ENCODE results near the gene KCNG4. TPM values are rescaled to one million over a fixed set of nuclear protein-coding genes. Genes with fewer than 3 reads are reported as not detected.

The KCNG4 gene
- total and polyA plus RNA-seq, 10 of the 15 experiments (the other 5 are each of a cell fraction or from before 2014, with no cell fraction given): not detected

DNA sequence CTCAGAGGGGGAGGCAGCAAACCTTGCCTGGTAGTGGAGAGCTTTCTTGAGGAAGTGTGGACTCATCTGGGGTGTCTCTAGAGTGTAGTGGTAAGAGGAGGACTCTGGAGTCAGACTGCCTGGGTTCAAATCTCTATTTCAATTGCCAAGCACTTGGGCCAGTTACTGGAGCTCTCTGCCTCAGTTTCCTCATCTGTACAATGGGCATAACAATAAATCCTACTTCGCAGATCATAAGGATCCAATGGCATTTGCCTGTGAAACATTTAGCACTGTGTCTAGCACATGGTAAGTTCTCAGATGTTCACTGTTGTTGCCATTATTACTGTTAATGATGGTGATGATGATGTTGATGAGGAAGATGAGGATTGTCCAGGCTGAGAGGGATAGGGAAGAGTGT is 31.2 kb upstream of the KCNG4 start:
- Histone ChIP-seq H3K79me2 (ENCODE audit: control insufficient read depth, insufficient read depth, low read length) (no peaks in the 10 kb centered on the region), H2AFZ (ENCODE audit: control insufficient read depth, low read depth, low read length) (no peak overlapping the region), H3K4me3 (no peak overlapping the region), H3K27ac (ENCODE audit: control insufficient read depth, insufficient read depth) (no peak overlapping the region), H4K20me1 (ENCODE audit: control insufficient read depth, insufficient read depth) (no peaks in the 10 kb centered on the region), H3K9ac (ENCODE audit: control insufficient read depth, insufficient read depth, low read length) (no peak overlapping the region), H3K4me1 (ENCODE audit: control insufficient read depth, insufficient read depth, low read length) (no peaks in the 10 kb centered on the region), H3K36me3 (ENCODE audit: control insufficient read depth in 2 of 2, insufficient read depth in 2 of 2, low read length in 1 of 2) (no peaks in the 10 kb centered on the region), H3K27me3 (replicated peaks in 1 of 2; ENCODE audit: control insufficient read depth in 2 of 2, insufficient read depth in 2 of 2, low read length in 1 of 2) (no peaks in the 10 kb centered on the region), H3K4me2 (ENCODE audit: control insufficient read depth, insufficient read depth) (no peak overlapping the region), H3K9me3 (replicated peaks; ENCODE audit: control insufficient read depth, insufficient read depth, low read length) (no peaks in the 10 kb centered on the region)
- no TSS peak for BruUV-seq (replicated peaks)
- ATAC-seq: no peak
- ChIA-PET CTCF (interaction anchor here (0.6 kb wide), 1 partner anchor 1288 kb away, joined by 3 read pairs; no protein-coding TSS in a partner anchor), SMC1A (ENCODE audit: uncharacterized antibody, unreplicated experiment) (no interaction called here), RAD21 (ENCODE audit: unreplicated experiment) (no interaction called here), POLR2A (no interaction called here)
- FAIRE-seq: no peak
- intact Hi-C loops (cut with micrococcal nuclease; ENCODE audit: unreplicated experiment): no loop called here
- no peak for DNase-seq (ENCODE audit: low read depth, low spot score)
- in situ Hi-C loops (cut with MboI): loop anchor here (10.0 kb wide), 1 partner anchor 354 kb away; no protein-coding TSS in a partner anchor
- TF ChIP-seq MTA3 (IDR thresholded peaks at IDR 0.05; ENCODE audit: borderline replicate concordance, low read length): no peak
- no peak for TF ChIP-seq SIX5 (IDR thresholded peaks at IDR 0.05; ENCODE audit: low read depth, low read length, severe bottlenecking)
- TF ChIP-seq, protein P1, sequence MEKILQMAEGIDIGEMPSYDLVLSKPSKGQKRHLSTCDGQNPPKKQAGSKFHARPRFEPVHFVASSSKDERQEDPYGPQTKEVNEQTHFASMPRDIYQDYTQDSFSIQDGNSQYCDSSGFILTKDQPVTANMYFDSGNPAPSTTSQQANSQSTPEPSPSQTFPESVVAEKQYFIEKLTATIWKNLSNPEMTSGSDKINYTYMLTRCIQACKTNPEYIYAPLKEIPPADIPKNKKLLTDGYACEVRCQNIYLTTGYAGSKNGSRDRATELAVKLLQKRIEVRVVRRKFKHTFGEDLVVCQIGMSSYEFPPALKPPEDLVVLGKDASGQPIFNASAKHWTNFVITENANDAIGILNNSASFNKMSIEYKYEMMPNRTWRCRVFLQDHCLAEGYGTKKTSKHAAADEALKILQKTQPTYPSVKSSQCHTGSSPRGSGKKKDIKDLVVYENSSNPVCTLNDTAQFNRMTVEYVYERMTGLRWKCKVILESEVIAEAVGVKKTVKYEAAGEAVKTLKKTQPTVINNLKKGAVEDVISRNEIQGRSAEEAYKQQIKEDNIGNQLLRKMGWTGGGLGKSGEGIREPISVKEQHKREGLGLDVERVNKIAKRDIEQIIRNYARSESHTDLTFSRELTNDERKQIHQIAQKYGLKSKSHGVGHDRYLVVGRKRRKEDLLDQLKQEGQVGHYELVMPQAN (conservative IDR thresholded peaks at IDR 0.05): no peak
- no peak for TF ChIP-seq CREM (IDR thresholded peaks at IDR 0.05; ENCODE audit: low read depth)
- TF ChIP-seq NRF1 (conservative IDR thresholded peaks at IDR 0.05; ENCODE audit: low read depth, low read length): no peak
- TF ChIP-seq, protein P2, sequence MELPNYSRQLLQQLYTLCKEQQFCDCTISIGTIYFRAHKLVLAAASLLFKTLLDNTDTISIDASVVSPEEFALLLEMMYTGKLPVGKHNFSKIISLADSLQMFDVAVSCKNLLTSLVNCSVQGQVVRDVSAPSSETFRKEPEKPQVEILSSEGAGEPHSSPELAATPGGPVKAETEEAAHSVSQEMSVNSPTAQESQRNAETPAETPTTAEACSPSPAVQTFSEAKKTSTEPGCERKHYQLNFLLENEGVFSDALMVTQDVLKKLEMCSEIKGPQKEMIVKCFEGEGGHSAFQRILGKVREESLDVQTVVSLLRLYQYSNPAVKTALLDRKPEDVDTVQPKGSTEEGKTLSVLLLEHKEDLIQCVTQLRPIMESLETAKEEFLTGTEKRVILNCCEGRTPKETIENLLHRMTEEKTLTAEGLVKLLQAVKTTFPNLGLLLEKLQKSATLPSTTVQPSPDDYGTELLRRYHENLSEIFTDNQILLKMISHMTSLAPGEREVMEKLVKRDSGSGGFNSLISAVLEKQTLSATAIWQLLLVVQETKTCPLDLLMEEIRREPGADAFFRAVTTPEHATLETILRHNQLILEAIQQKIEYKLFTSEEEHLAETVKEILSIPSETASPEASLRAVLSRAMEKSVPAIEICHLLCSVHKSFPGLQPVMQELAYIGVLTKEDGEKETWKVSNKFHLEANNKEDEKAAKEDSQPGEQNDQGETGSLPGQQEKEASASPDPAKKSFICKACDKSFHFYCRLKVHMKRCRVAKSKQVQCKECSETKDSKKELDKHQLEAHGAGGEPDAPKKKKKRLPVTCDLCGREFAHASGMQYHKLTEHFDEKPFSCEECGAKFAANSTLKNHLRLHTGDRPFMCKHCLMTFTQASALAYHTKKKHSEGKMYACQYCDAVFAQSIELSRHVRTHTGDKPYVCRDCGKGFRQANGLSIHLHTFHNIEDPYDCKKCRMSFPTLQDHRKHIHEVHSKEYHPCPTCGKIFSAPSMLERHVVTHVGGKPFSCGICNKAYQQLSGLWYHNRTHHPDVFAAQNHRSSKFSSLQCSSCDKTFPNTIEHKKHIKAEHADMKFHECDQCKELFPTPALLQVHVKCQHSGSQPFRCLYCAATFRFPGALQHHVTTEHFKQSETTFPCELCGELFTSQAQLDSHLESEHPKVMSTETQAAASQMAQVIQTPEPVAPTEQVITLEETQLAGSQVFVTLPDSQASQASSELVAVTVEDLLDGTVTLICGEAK (IDR thresholded peaks at IDR 0.05; ENCODE audit: borderline replicate concordance): no peak
- no peak for TF ChIP-seq ZZZ3 (IDR thresholded peaks at IDR 0.05; ENCODE audit: control insufficient read depth, insufficient read length, low read depth)
- no peak for TF ChIP-seq GATAD2B (conservative IDR thresholded peaks at IDR 0.05; ENCODE audit: low read depth)
- no peak for TF ChIP-seq STAT1 (conservative IDR thresholded peaks at IDR 0.05)
- no peak for TF ChIP-seq HDAC2 (IDR thresholded peaks at IDR 0.05)
- 0% methylated on average over 1 of the region's 1 CpG for WGBS (ENCODE audit: insufficient coverage, insufficient replicate concordance, low lambda C conversion rate, missing lambda C conversion rate)

Data from GM12878 (cell line).